Vagina (tissue), 2 donors: ENCODE data around the gene SERPINC1.

ENCODE experiments used
- POLR2A ChIP-seq, 2 donors: fragments of 450-650 bp; IDR thresholded peaks; one replicate each; pipeline ENCODE4 v1.6.1; 2017; ENCODE audit warnings: antibody characterized with exemption in 2 of 2, mild to moderate bottlenecking in 2 of 2, moderate library complexity in 2 of 2
- POLR2AphosphoS5 ChIP-seq, 2 donors: sonication (generic); formaldehyde crosslinking; IDR thresholded peaks; one replicate each; pipeline ENCODE4 v1.9.0; 2017; ENCODE audit warnings: antibody characterized with exemption in 2 of 2, mild to moderate bottlenecking in 2 of 2, low read depth in 1 of 2; ENCODE audit not compliant: insufficient read depth in 1 of 2
- TF ChIP-seq, protein P1 (sequence below), 3 experiments: fragments of 450-650 bp in 2 of 3; fragments of 200-600 bp in 1 of 3; sonication (generic) in 1 of 3; IDR thresholded peaks; one replicate each; pipeline ENCODE4 v1.5.1; 2017 to 2019; ENCODE audit warnings: antibody characterized with exemption in 3 of 3, mild to moderate bottlenecking in 2 of 3, moderate library complexity in 2 of 3

DNA sequence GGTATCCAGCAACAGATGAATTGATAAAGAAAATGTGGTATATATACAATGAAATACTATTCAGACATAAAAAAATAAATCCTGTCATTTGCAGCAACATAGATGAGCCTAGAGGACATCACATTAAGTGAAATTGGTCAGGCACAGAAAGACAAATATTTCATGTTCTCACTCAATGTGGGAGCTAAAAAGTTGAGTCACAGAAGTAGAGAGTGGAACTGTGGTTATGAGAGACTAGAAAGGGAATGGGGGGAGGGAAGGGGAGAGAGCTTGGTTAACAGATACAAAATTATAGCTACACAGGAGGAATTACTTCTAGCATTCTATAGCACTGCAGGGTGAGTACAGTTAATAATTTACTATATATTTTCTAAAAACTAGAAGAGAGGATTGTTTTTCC is 37.1 kb upstream of the SERPINC1 start:
- TF ChIP-seq, protein P1, sequence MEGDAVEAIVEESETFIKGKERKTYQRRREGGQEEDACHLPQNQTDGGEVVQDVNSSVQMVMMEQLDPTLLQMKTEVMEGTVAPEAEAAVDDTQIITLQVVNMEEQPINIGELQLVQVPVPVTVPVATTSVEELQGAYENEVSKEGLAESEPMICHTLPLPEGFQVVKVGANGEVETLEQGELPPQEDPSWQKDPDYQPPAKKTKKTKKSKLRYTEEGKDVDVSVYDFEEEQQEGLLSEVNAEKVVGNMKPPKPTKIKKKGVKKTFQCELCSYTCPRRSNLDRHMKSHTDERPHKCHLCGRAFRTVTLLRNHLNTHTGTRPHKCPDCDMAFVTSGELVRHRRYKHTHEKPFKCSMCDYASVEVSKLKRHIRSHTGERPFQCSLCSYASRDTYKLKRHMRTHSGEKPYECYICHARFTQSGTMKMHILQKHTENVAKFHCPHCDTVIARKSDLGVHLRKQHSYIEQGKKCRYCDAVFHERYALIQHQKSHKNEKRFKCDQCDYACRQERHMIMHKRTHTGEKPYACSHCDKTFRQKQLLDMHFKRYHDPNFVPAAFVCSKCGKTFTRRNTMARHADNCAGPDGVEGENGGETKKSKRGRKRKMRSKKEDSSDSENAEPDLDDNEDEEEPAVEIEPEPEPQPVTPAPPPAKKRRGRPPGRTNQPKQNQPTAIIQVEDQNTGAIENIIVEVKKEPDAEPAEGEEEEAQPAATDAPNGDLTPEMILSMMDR (IDR thresholded peaks at IDR 0.05): no peak
- TF ChIP-seq POLR2A (IDR thresholded peaks at IDR 0.05): no peak
- no peak for TF ChIP-seq POLR2AphosphoS5 (IDR thresholded peaks at IDR 0.05; ENCODE audit: insufficient read depth in 1 of 2, low read depth in 1 of 2)
